OCI-LY7 (cell line): Measurements from ENCODE around the gene CASP9. TPM values are rescaled to one million over a fixed set of nuclear protein-coding genes. Genes with fewer than 3 reads are reported as not detected.

Experiments
- BruUV-seq: library from RNA; stranded (reverse); fragments of 400-500 nt; replicated peaks from 2 replicates; lab custom pipeline; 2021; lab: Mats Ljungman, UMichigan
- CTCF ChIA-PET: fragments of 300-600 bp; sonication (Branson Sonifier 250); formaldehyde crosslinking; loops from one replicate; lab custom pipeline; 2022; ENCODE audit warnings: antibody characterized with exemption; ENCODE audit not compliant: unreplicated experiment; lab: Charles Lee
- POLR2A ChIA-PET: fragments of 300-600 bp; sonication (Branson Sonifier 250); formaldehyde crosslinking; loops from one replicate; lab custom pipeline; 2022; ENCODE audit warnings: antibody characterized with exemption; lab: Charles Lee
- DNase-seq: peaks from one replicate; pipeline ENCODE4 v3.0.0-alpha.2; 2015; ENCODE audit warnings: low spot score
- H2AFZ ChIP-seq: fragments of 200-600 bp; sonication (generic), shearing (Covaris generic); 2 replicates; pipeline ENCODE4 v1.6.1; 2014; ENCODE audit warnings: mild to moderate bottlenecking, antibody characterized with exemption, low read length, moderate library complexity
- H3K27ac ChIP-seq: fragments of 200-600 bp; sonication (generic); 2 replicates; pipeline ENCODE4 v1.5.1; 2014; ENCODE audit warnings: mixed run types, low read depth, mild to moderate bottlenecking, moderate library complexity, low read length, inconsistent platforms; ENCODE audit not compliant: poor library complexity, severe bottlenecking
- H3K36me3 ChIP-seq: fragments of 200-600 bp; sonication (generic); 2 replicates; pipeline ENCODE4 v1.6.1; 2014; ENCODE audit warnings: mild to moderate bottlenecking, antibody characterized with exemption, low read length, moderate library complexity, mixed read lengths; ENCODE audit not compliant: insufficient read depth
- H3K4me1 ChIP-seq: fragments of 200-600 bp; sonication (generic); 2 replicates; pipeline ENCODE4 v1.5.1; 2014; ENCODE audit warnings: mild to moderate bottlenecking, low read length; ENCODE audit not compliant: insufficient read depth, poor library complexity, severe bottlenecking
- H3K4me2 ChIP-seq: fragments of 200-600 bp; sonication (generic); 2 replicates; pipeline ENCODE4 v1.6.1; 2014; ENCODE audit warnings: mild to moderate bottlenecking, low read length
- H3K4me3 ChIP-seq: fragments of 200-600 bp; sonication (generic); 2 replicates; pipeline ENCODE4 v1.5.1; 2014; ENCODE audit warnings: mild to moderate bottlenecking, low read depth, low read length; ENCODE audit not compliant: poor library complexity, severe bottlenecking
- H3K79me2 ChIP-seq: fragments of 200-600 bp; sonication (generic); 2 replicates; pipeline ENCODE4 v1.6.1; 2016; ENCODE audit warnings: low read depth, mild to moderate bottlenecking, low read length, moderate library complexity, mixed read lengths; ENCODE audit not compliant: insufficient read depth
- H3K9me2 ChIP-seq: fragments of 200-600 bp; sonication (generic); 2 replicates; pipeline ENCODE4 v1.6.1; 2016; ENCODE audit warnings: mild to moderate bottlenecking, low read length, mixed read lengths; ENCODE audit not compliant: insufficient read depth
- H3K9me3 ChIP-seq: fragments of 200-600 bp; sonication (generic); 2 replicates; pipeline ENCODE4 v1.6.1; 2014; ENCODE audit warnings: mild to moderate bottlenecking, mixed run types, low read length, mixed read lengths
- H4K20me1 ChIP-seq: fragments of 200-600 bp; sonication (generic); 2 replicates; pipeline ENCODE4 v1.6.1; 2014; ENCODE audit warnings: mild to moderate bottlenecking, antibody characterized with exemption, low read length, moderate library complexity, mixed read lengths; ENCODE audit not compliant: insufficient read depth
- EZH2phosphoT487 ChIP-seq: fragments of 200-600 bp; sonication (generic); IDR thresholded peaks from 2 replicates; pipeline ENCODE4 v1.6.1; 2018; ENCODE audit warnings: low read depth, borderline replicate concordance, mild to moderate bottlenecking, mixed run types, antibody characterized with exemption, low read length, moderate library complexity, mixed read lengths
- intact Hi-C: fragments of 100-400 bp; cut with micrococcal nuclease; formaldehyde crosslinking; loops from one replicate; pipeline ENCODE4 v1.10.0; 2022; ENCODE audit not compliant: unreplicated experiment
- total RNA-seq, 2 experiments: library from RNA; depleted of rRNA in 1 of 2; stranded (reverse); fragments of >200 nt in 1 of 2; shearing (Covaris generic) in 1 of 2; gene quantifications; 2 replicates each; pipeline ENCODE4 v1.2.3, GENCODE V29; 2014 to 2022
- TF ChIP-seq, protein P1 (sequence below): fragments of 200-600 bp; sonication (generic); conservative IDR thresholded peaks from 2 replicates; pipeline ENCODE4 v1.5.1; 2014; ENCODE audit warnings: mild to moderate bottlenecking, antibody characterized with exemption, low read length, moderate library complexity, mixed read lengths

Gene CASP9
- total RNA-seq, 2 experiments from 2014 or later, result 14.5 to 17.6 TPM

DNA sequence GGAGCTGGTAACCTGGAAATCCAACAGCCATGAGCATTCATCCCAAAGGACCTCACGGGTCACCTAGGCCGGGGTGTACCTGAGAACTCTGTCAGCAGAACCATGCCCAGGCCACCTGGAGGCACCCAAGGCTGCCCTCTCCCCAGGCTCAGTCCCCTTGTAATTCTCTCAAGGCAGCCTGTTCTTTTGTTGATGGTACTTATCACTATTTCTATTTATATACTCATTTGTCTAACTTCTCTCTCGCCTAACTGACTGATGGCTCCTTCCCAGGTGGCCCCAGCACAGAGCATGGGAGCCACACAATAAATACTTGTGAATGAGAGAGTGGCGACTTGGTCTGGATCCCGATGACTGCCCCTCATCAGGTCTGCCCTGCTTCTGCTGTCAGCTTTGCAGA lies 16.7 kb downstream of the CASP9 start:
- no TSS peak for BruUV-seq
- intact Hi-C loops, result no loop called here
- no peak overlapping the region for H3K27ac ChIP-seq

DNA sequence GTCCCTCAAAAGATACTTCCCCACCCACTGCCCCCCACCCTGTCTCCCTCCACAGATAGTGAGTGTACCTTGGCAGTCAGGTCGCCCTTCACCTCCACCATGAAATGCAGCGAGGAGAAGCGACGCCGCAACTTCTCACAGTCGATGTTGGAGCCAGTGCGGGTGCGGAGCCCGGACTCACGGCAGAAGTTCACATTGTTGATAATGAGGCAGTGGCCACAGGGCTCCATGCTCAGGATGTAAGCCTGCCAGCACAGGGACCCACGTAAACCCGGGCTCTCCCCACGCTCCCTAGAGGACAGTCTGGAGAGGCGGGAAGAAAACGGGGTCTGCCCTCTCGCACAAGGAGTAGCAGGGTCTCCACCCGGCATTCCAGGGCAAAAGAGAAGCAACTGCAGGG lies 17.2 kb downstream of the CASP9 start:
- no peak overlapping the region for H3K4me3 ChIP-seq
- intact Hi-C loops, result no loop called here
- no TSS peak for BruUV-seq
- ChIA-PET POLR2A (no interaction called here), CTCF (no interaction called here)
- H3K4me1 ChIP-seq, result peaks cover 29% of the 10 kb centered on the region
- H3K36me3 ChIP-seq, result no peaks in the 10 kb centered on the region
- H3K79me2 ChIP-seq, result no peaks in the 10 kb centered on the region
- TF ChIP-seq EZH2phosphoT487, result no peak
- TF ChIP-seq, protein P1, sequence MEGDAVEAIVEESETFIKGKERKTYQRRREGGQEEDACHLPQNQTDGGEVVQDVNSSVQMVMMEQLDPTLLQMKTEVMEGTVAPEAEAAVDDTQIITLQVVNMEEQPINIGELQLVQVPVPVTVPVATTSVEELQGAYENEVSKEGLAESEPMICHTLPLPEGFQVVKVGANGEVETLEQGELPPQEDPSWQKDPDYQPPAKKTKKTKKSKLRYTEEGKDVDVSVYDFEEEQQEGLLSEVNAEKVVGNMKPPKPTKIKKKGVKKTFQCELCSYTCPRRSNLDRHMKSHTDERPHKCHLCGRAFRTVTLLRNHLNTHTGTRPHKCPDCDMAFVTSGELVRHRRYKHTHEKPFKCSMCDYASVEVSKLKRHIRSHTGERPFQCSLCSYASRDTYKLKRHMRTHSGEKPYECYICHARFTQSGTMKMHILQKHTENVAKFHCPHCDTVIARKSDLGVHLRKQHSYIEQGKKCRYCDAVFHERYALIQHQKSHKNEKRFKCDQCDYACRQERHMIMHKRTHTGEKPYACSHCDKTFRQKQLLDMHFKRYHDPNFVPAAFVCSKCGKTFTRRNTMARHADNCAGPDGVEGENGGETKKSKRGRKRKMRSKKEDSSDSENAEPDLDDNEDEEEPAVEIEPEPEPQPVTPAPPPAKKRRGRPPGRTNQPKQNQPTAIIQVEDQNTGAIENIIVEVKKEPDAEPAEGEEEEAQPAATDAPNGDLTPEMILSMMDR, result no peak
- no peak for DNase-seq
- no peaks in the 10 kb centered on the region for H3K9me3 ChIP-seq
- H3K4me2 ChIP-seq, result no peak overlapping the region
- H2AFZ ChIP-seq, result no peak overlapping the region
- H3K9me2 ChIP-seq, result no peaks in the 10 kb centered on the region
- no peaks in the 10 kb centered on the region for H4K20me1 ChIP-seq
- no peak overlapping the region for H3K27ac ChIP-seq

More for the DNA sequence above, 16.7 kb downstream of the CASP9 start:
- H3K4me2 ChIP-seq, result peak overlapping the region; percentile 26; the same call in 1 of the 2 replicates
- peak; percentile 18 for DNase-seq
- H4K20me1 ChIP-seq, result no peaks in the 10 kb centered on the region
- no peaks in the 10 kb centered on the region for H3K9me3 ChIP-seq
- H3K4me3 ChIP-seq, result no peak overlapping the region
- ChIA-PET POLR2A (no interaction called here), CTCF (no interaction called here)
- no peak overlapping the region for H2AFZ ChIP-seq
- 0 out of 2 replicates have a peak, but pooled peaks cover 3% of the 10 kb centered on the region for H3K36me3 ChIP-seq
- H3K9me2 ChIP-seq, result no peaks in the 10 kb centered on the region
- TF ChIP-seq, protein P1, result no peak
- no peak for TF ChIP-seq EZH2phosphoT487
- peaks cover 29% of the 10 kb centered on the region for H3K4me1 ChIP-seq
- no peaks in the 10 kb centered on the region for H3K79me2 ChIP-seq

DNA sequence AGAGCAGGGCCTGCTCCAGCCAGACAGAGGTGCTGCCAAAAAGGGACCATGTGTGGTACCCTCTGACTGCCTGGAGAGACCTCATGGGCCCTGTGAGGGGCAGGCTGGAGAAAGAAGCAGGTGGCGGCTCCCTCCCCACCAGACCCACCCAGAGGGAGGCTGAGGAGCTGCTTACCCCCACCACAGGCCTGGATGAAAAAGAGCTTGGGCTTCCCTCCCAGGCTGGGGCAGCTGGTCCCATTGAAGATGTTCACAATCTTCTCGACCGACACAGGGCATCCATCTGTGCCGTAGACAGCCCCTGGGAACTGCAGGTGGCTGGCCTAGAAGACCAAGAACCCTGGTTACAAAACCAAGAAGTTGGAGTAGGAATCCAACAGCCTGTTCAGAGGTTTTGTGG lies 19.6 kb downstream of the CASP9 start:
- CTCF ChIA-PET, result no interaction called here
- no peak for TF ChIP-seq EZH2phosphoT487
- TF ChIP-seq, protein P1, result no peak
- Histone ChIP-seq H3K4me2 (no peak overlapping the region), H3K9me2 (no peaks in the 10 kb centered on the region), H3K36me3 (peaks cover 3% of the 10 kb centered on the region; the same call in 1 of the 2 replicates), H3K27ac (no peak overlapping the region), H3K4me3 (no peak overlapping the region), H3K79me2 (no peaks in the 10 kb centered on the region), H4K20me1 (no peaks in the 10 kb centered on the region), H2AFZ (no peak overlapping the region), H3K9me3 (no peaks in the 10 kb centered on the region), H3K4me1 (peaks cover 20% of the 10 kb centered on the region)
- no TSS peak for BruUV-seq
- intact Hi-C loops, result no loop called here
- DNase-seq, result no peak
- POLR2A ChIA-PET, result interaction anchor here (1.2 kb wide), 1 partner anchor 10 kb away, joined by 3 read pairs; no protein-coding TSS in a partner anchor
